ENCODE data around the gene HES3.

DNA sequence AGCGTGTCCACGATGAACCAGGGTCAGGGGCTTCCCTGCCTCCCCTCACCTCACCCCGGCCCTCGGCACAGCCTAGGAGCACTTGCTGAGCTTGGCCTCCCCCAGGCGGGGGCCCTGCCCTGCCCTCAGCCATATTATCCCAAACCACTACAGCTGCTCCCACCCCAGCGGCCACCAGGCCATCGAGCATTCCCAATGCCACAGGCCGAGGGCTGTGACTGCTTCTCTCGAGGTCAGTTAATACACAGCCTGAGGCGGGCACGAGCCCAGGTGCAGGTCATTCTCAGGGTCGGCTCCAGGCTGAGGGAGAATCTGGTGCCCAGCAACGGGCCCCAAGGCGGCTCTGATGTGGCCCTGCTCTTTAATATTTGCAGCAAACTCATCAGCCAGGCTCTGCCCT lies 25.3 kb downstream of the HES3 start:
- TF ChIP-seq, protein P1, sequence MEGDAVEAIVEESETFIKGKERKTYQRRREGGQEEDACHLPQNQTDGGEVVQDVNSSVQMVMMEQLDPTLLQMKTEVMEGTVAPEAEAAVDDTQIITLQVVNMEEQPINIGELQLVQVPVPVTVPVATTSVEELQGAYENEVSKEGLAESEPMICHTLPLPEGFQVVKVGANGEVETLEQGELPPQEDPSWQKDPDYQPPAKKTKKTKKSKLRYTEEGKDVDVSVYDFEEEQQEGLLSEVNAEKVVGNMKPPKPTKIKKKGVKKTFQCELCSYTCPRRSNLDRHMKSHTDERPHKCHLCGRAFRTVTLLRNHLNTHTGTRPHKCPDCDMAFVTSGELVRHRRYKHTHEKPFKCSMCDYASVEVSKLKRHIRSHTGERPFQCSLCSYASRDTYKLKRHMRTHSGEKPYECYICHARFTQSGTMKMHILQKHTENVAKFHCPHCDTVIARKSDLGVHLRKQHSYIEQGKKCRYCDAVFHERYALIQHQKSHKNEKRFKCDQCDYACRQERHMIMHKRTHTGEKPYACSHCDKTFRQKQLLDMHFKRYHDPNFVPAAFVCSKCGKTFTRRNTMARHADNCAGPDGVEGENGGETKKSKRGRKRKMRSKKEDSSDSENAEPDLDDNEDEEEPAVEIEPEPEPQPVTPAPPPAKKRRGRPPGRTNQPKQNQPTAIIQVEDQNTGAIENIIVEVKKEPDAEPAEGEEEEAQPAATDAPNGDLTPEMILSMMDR (conservative IDR thresholded peaks at IDR 0.05), result no peak
- TF ChIP-seq ZFX (IDR thresholded peaks at IDR 0.05), result no peak

All from C4-2B (cell line).